Keratinocyte (primary cell): ENCODE data around the gene ADGRD1.

ENCODE experiments used
- EZH2 ChIP-seq: IDR thresholded peaks from one replicate; pipeline ENCODE4 v1.6.1; 2012; ENCODE audit warnings: inconsistent platforms, mild to moderate bottlenecking, low read length, moderate library complexity
- TF ChIP-seq, protein P1 (sequence below), 3 experiments: IDR thresholded peaks in 1 of 3; conservative IDR thresholded peaks in 1 of 3; optimal IDR thresholded peaks in 1 of 3; 2 replicates in 2 of 3; 3 replicates in 1 of 3; pipeline versions ENCODE3 to v1.5.1; 2011; ENCODE audit warnings: low read length in 3 of 3, mild to moderate bottlenecking in 3 of 3, moderate library complexity in 2 of 3, control low read depth in 1 of 3, inconsistent platforms in 1 of 3; ENCODE audit not compliant: insufficient read depth in 2 of 3; ENCODE audit errors: extremely low read depth in 1 of 3

DNA sequence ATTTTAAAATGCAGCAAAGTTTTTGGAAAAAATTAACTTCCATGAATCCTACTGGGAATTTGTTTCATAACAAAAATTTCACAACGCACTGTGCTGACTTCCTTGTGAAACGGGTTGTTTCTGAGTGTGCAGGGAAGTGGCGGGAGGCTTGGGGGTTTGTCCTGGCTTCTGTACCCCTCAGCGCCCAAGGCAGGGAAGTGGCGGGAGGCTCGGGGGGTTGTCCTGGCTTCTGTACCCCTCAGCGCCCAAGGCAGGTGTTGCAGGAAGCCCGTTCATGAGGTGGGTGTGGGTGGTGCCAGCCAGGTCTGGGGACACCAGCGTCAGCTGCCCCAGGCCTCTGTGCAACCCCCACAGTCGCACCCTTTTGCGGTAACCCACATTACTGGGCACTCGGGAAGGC lies 25.1 kb downstream of the ADGRD1 start:
- TF ChIP-seq, protein P1, sequence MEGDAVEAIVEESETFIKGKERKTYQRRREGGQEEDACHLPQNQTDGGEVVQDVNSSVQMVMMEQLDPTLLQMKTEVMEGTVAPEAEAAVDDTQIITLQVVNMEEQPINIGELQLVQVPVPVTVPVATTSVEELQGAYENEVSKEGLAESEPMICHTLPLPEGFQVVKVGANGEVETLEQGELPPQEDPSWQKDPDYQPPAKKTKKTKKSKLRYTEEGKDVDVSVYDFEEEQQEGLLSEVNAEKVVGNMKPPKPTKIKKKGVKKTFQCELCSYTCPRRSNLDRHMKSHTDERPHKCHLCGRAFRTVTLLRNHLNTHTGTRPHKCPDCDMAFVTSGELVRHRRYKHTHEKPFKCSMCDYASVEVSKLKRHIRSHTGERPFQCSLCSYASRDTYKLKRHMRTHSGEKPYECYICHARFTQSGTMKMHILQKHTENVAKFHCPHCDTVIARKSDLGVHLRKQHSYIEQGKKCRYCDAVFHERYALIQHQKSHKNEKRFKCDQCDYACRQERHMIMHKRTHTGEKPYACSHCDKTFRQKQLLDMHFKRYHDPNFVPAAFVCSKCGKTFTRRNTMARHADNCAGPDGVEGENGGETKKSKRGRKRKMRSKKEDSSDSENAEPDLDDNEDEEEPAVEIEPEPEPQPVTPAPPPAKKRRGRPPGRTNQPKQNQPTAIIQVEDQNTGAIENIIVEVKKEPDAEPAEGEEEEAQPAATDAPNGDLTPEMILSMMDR (optimal IDR thresholded peaks at IDR 0.05 in 1 of 3, IDR thresholded peaks at IDR 0.05 in 1 of 3, conservative IDR thresholded peaks at IDR 0.05 in 1 of 3; ENCODE audit: extremely low read depth in 1 of 3, insufficient read depth in 2 of 3, low read length in 3 of 3), result no peak
- TF ChIP-seq EZH2, result no peak
